Stimulated activated CD8-positive, alpha-beta memory T cell treated with anti-CD3 and anti-CD28 coated beads, Interleukin-15, amount 100 ng/mL, for 4 hours (primary cell): ENCODE measurements around the gene SLC25A27.

Experiments
- DNase-seq, 2 donors: peaks; one replicate each; pipeline ENCODE4 v3.0.0-alpha.2; 2020; ENCODE audit warnings: low read depth in 2 of 2

The SLC25A27 gene

GRCh38 chr6:46715141-46715540 is 62.4 kb downstream of the SLC25A27 start:
- no peak for DNase-seq

- no peak for DNase-seq
Observed at GRCh38 chr6:46719099-46719498, 66.3 kb downstream of the SLC25A27 start.

- DNase-seq = no peak
Observed at GRCh38 chr6:46720401-46720800, 67.6 kb downstream of the SLC25A27 start.
